HepG2 (cell line): Measurements from ENCODE around the gene ACSL5. TPM values are rescaled to one million over a fixed set of nuclear protein-coding genes. Genes with fewer than 3 reads are reported as not detected.
A peak's percentile ranks its signal among the peaks of the same experiment; 100 is the strongest.

Source experiments
- CREM ChIP-seq, 2 experiments: sonication (generic) in 1 of 2; formaldehyde crosslinking in 1 of 2; IDR thresholded peaks; 2 replicates each; pipeline versions ENCODE4 v1.4.0 to v1.6.1; 2016 to 2020; ENCODE audit warnings: antibody characterized with exemption in 1 of 2, mild to moderate bottlenecking in 1 of 2, missing genetic modification reagents in 1 of 2
- FOSL2 ChIP-seq: sonication (generic); formaldehyde crosslinking; IDR thresholded peaks from 2 replicates; pipeline ENCODE4 v1.4.0; 2020; ENCODE audit warnings: missing genetic modification reagents
- HIC2 ChIP-seq: sonication (generic); formaldehyde crosslinking; IDR thresholded peaks from 2 replicates; pipeline ENCODE4 v1.9.0; 2022; ENCODE audit warnings: low read depth, missing genetic modification reagents
- KAT2B ChIP-seq: fragments of 150-350 bp; IDR thresholded peaks from 2 replicates; pipeline ENCODE4 v1.6.1; 2014; ENCODE audit warnings: low read depth, low read length, borderline replicate concordance
- KDM2A ChIP-seq: sonication (generic); formaldehyde crosslinking; IDR thresholded peaks from 2 replicates; pipeline ENCODE4 v1.4.0; 2020; ENCODE audit warnings: low read depth, missing genetic modification reagents, borderline replicate concordance
- MEIS2 ChIP-seq: sonication (generic); formaldehyde crosslinking; IDR thresholded peaks from 2 replicates; pipeline ENCODE4 v1.9.0; 2021; ENCODE audit warnings: mild to moderate bottlenecking, missing genetic modification reagents
- PAX8 ChIP-seq: sonication (generic); formaldehyde crosslinking; IDR thresholded peaks from 2 replicates; pipeline ENCODE4 v1.8.0; 2022; ENCODE audit warnings: mild to moderate bottlenecking, missing genetic modification reagents, borderline replicate concordance
- RBFOX2 ChIP-seq: fragments of 200-400 bp; formaldehyde crosslinking; IDR thresholded peaks from 2 replicates; pipeline ENCODE4 v1.6.1; 2017; ENCODE audit warnings: low read depth, mild to moderate bottlenecking, low read length
- ZBTB14 ChIP-seq: sonication (generic); formaldehyde crosslinking; IDR thresholded peaks from 2 replicates; pipeline ENCODE4 v1.4.0; 2020; ENCODE audit warnings: missing genetic modification reagents
- ZBTB40 ChIP-seq, 2 experiments: fragments of 450-650 bp in 1 of 2; sonication (generic) in 1 of 2; formaldehyde crosslinking in 1 of 2; IDR thresholded peaks; 2 replicates each; pipeline versions ENCODE4 v1.6.1 to v1.8.0; 2016 to 2022; ENCODE audit warnings: antibody characterized with exemption in 1 of 2, mild to moderate bottlenecking in 1 of 2, missing genetic modification reagents in 1 of 2
- ZNF251 ChIP-seq: sonication (generic); formaldehyde crosslinking; IDR thresholded peaks from 2 replicates; pipeline ENCODE4 v1.9.0; 2021; ENCODE audit warnings: mild to moderate bottlenecking, missing genetic modification reagents
- ZNF253 ChIP-seq: sonication (generic); formaldehyde crosslinking; IDR thresholded peaks from 2 replicates; pipeline ENCODE4 v1.8.0; 2022; ENCODE audit warnings: mild to moderate bottlenecking, missing genetic modification reagents, borderline replicate concordance
- ZNF709 ChIP-seq: sonication (generic); formaldehyde crosslinking; IDR thresholded peaks from 2 replicates; pipeline ENCODE4 v1.5.0; 2020; ENCODE audit warnings: mild to moderate bottlenecking, missing genetic modification reagents
- polyA plus RNA-seq, 8 experiments: library from polyadenylated mRNA; depleted of rRNA in 3 of 8; stranded (reverse) in 7 of 8; unstranded in 1 of 8; fragments of >200 nt; fragmentation: Illumina TruSeq in 4 of 8; extraction: Trizol in 4 of 8; gene quantifications; 2 replicates each; pipeline versions ENCODE4 v1.2.1 to v1.2.3, GENCODE V29; 2011 to 2016; ENCODE audit warnings: low read depth in 4 of 8, missing spikeins in 1 of 8, mixed read lengths in 1 of 8; ENCODE audit not compliant: insufficient read depth in 1 of 8
- total RNA-seq, 5 experiments: library from RNA; depleted of rRNA; stranded (reverse); fragments of >200 nt; fragmentation: Illumina TruSeq; extraction: Trizol; gene quantifications; 2 replicates each; pipeline ENCODE4 v1.2.3, GENCODE V29; 2016; ENCODE audit warnings: low read depth in 1 of 5
- TF ChIP-seq, protein P1 (sequence below): sonication (generic); formaldehyde crosslinking; IDR thresholded peaks from 2 replicates; pipeline ENCODE4 v1.9.0; 2021; ENCODE audit warnings: missing genetic modification reagents, borderline replicate concordance

Gene ACSL5
- total and polyA plus RNA-seq, 2 of the 13 experiments (the other 11 are each of a cell fraction or from before 2014, with no cell fraction given): 56.4 to 82.5 TPM

DNA sequence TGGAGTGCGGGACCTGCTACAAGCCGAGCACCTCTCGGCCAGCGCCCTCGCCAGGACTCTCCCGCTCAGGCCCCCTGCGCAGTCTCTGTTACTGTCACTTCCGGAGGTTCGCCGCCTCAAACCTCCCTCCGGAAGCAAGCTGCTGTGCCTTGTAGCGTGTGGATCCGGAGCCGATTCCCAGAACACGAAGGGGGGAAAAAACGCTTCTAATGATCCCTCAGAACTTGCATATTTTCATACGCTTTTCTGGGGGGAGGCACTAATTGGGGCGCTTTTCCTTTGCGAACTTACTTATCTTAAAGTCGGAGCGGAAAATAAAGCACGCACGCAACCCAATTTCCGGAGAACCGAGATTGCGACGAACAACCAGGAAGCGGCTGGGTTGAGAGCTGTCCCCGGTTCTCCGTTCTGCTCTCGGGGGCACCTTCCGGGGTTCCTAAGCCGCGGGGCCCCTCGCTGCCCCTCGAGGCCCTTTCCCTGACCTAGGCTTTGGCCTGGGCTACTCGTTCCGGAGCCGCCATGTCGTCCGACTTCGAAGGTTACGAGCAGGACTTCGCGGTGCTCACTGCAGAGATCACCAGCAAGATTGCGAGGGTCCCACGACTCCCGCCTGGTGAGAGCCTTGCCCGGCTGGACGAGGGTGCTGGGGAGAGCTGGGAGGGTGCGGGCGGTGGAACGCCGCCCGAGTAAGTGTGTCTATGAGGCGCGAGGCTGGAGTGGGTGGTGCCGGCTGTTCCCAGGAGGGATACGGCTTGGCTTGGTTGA is 73.1 kb downstream of the ACSL5 start, which contains the start of the genes VTI1A and ZDHHC6 (continued):
- TF ChIP-seq KDM2A (CRISPR knock-in tag): peak; percentile 41
- no peak for TF ChIP-seq ZNF251 (CRISPR knock-in tag)
- no peak for TF ChIP-seq KAT2B
- TF ChIP-seq ZBTB40 (IDR thresholded peaks at IDR 0.05): peak; percentile 95
- TF ChIP-seq ZBTB40 (CRISPR knock-in tag; IDR thresholded peaks at IDR 0.05): no peak
- TF ChIP-seq ZNF253 (CRISPR knock-in tag): no peak
- no peak for TF ChIP-seq MEIS2 (CRISPR knock-in tag)
- peak; percentile 88 for TF ChIP-seq CREM (IDR thresholded peaks at IDR 0.05)
- TF ChIP-seq CREM (CRISPR knock-in tag; IDR thresholded peaks at IDR 0.05): no peak
- peak; percentile 37; the same call in 1 of the 2 replicates for TF ChIP-seq ZNF709 (CRISPR knock-in tag)
- 0 out of 2 replicates have a peak, but pooled peaks have one; percentile 25 for TF ChIP-seq PAX8 (CRISPR knock-in tag)
- peak; percentile 12; the same call in 1 of the 2 replicates for TF ChIP-seq FOSL2 (CRISPR knock-in tag)
- no peak for TF ChIP-seq HIC2
- TF ChIP-seq, protein P1, sequence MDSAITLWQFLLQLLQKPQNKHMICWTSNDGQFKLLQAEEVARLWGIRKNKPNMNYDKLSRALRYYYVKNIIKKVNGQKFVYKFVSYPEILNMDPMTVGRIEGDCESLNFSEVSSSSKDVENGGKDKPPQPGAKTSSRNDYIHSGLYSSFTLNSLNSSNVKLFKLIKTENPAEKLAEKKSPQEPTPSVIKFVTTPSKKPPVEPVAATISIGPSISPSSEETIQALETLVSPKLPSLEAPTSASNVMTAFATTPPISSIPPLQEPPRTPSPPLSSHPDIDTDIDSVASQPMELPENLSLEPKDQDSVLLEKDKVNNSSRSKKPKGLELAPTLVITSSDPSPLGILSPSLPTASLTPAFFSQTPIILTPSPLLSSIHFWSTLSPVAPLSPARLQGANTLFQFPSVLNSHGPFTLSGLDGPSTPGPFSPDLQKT: no peak
- no peak for TF ChIP-seq ZBTB14 (CRISPR knock-in tag)
- peak; percentile 77 for TF ChIP-seq RBFOX2
